Osteoblast (primary cell): ENCODE results near the gene RAB26. TPM values are rescaled to one million over a fixed set of nuclear protein-coding genes. Genes with fewer than 3 reads are reported as not detected.
A peak's percentile ranks its signal among the peaks of the same experiment; 100 is the strongest.
"Not testable (repeated sequence)": the region's sequence is repeated elsewhere in the genome, so short reads cannot be mapped to it uniquely, and the experiment has no call there.

Experiments used
- DNase-seq: peaks from one replicate; pipeline ENCODE4 v3.0.0; 2011; ENCODE audit warnings: low spot score, mixed read lengths; ENCODE audit not compliant: insufficient read length; ENCODE audit errors: missing footprints
- H2AFZ ChIP-seq: 2 replicates; pipeline ENCODE4 v1.6.0; 2011; ENCODE audit warnings: mild to moderate bottlenecking, low read length
- H3K27ac ChIP-seq: 2 replicates; pipeline ENCODE4 v1.5.1; 2011; ENCODE audit warnings: mild to moderate bottlenecking, low read depth, low read length, moderate library complexity
- H3K27me3 ChIP-seq: 2 replicates; pipeline ENCODE4 v1.6.0; 2012; ENCODE audit warnings: mild to moderate bottlenecking, control low read depth, inconsistent platforms, low read length, moderate library complexity; ENCODE audit not compliant: insufficient read depth
- H3K36me3 ChIP-seq: 2 replicates; pipeline ENCODE4 v1.5.1; 2011; ENCODE audit warnings: mild to moderate bottlenecking, low read length, control low read depth, moderate library complexity; ENCODE audit not compliant: insufficient read depth
- H3K4me1 ChIP-seq: 2 replicates; pipeline ENCODE4 v1.5.1; 2011; ENCODE audit warnings: mild to moderate bottlenecking, low read length, control low read depth, moderate library complexity; ENCODE audit not compliant: insufficient read depth
- H3K4me2 ChIP-seq: 2 replicates; pipeline ENCODE4 v1.6.0; 2011; ENCODE audit warnings: mild to moderate bottlenecking, low read length; ENCODE audit not compliant: insufficient read depth
- H3K4me3 ChIP-seq: fragments of 200-600 bp; sonication (generic); 3 replicates; pipeline ENCODE4 v1.5.1; 2012; ENCODE audit warnings: mild to moderate bottlenecking, low read length, inconsistent platforms; ENCODE audit not compliant: insufficient read depth
- H3K79me2 ChIP-seq: 2 replicates; pipeline ENCODE4 v1.6.0; 2012; ENCODE audit warnings: mild to moderate bottlenecking, low read length, control low read depth, inconsistent platforms; ENCODE audit not compliant: insufficient read depth
- H3K9me3 ChIP-seq: 2 replicates; pipeline ENCODE4 v1.5.1; 2011; ENCODE audit warnings: low read depth, low read length, control low read depth
- H4K20me1 ChIP-seq: 2 replicates; pipeline ENCODE4 v1.6.0; 2012; ENCODE audit warnings: mild to moderate bottlenecking, low read length, control low read depth; ENCODE audit not compliant: insufficient read depth
- total RNA-seq: library from RNA; depleted of rRNA; stranded (reverse); fragments of >200 nt; gene quantifications from 2 replicates; pipeline ENCODE4 v1.2.3, GENCODE V29; 2012
- TF ChIP-seq, protein P1 (sequence below): IDR thresholded peaks from 2 replicates; pipeline ENCODE4 v1.5.1; 2011; ENCODE audit warnings: mild to moderate bottlenecking, low read depth, low read length, moderate library complexity; ENCODE audit errors: extremely low read depth

RAB26 gene
- total RNA-seq, 1 donor = 0.36 TPM

DNA sequence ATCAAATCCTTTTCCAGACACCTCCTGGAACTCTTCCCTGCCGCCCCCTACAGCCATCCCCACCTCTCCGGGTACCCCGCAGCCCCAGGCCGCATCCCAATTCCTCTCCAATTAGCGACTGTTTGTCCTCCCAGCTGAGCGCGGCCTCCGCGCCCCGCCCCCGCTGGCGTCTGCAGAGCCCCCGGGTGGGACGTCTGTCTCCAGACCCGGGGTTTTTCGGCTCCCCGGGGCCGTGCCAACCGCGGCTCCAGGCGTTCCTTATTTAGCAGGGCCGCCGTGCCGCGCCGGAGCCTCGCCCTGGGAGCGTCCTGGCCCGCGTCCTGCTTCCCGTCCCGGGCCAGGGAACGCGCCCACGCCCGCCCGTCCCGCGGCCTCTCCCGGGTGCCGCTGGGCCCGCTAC lies 13.4 kb upstream of the RAB26 start:
- Histone ChIP-seq H3K79me2 (peaks cover 23% of the 10 kb centered on the region), H3K4me3 (peak overlapping the region; percentile 70)
- H2AFZ ChIP-seq, H4K20me1 ChIP-seq, H3K27ac ChIP-seq, H3K36me3 ChIP-seq, H3K4me2 ChIP-seq, H3K27me3 ChIP-seq, DNase-seq, H3K9me3 ChIP-seq, H3K4me1 ChIP-seq: not testable (repeated sequence)

- not testable (repeated sequence) for H3K4me1 ChIP-seq, H3K27ac ChIP-seq, H3K36me3 ChIP-seq, H3K27me3 ChIP-seq, H3K9me3 ChIP-seq, H4K20me1 ChIP-seq
- Histone ChIP-seq H3K4me3 (peak within 1 kb of the TSS; percentile 70), H2AFZ (peak within 1 kb of the TSS; percentile 62), H3K79me2 (peaks cover 14% of the 10 kb centered on the region), H3K4me2 (peak within 1 kb of the TSS; percentile 70)
- peak; percentile 92 for DNase-seq
These were observed 12.5 kb upstream of the RAB26 start, which contains the start of gene PKD1 for GRCh38 chr16:2135770-2136490. TSS of gene PKD1 (minus strand) at chr16:2135898. CDS start at chr16:2135689, 209 bp downstream.

GRCh38 chr16:2142942-2143877 lies 5.2 kb upstream of the RAB26 start:
- H3K36me3 ChIP-seq = no peaks in the 10 kb centered on the region

GRCh38 chr16:2143878-2144485 lies 4.4 kb upstream of the RAB26 start:
- TF ChIP-seq, protein P1, sequence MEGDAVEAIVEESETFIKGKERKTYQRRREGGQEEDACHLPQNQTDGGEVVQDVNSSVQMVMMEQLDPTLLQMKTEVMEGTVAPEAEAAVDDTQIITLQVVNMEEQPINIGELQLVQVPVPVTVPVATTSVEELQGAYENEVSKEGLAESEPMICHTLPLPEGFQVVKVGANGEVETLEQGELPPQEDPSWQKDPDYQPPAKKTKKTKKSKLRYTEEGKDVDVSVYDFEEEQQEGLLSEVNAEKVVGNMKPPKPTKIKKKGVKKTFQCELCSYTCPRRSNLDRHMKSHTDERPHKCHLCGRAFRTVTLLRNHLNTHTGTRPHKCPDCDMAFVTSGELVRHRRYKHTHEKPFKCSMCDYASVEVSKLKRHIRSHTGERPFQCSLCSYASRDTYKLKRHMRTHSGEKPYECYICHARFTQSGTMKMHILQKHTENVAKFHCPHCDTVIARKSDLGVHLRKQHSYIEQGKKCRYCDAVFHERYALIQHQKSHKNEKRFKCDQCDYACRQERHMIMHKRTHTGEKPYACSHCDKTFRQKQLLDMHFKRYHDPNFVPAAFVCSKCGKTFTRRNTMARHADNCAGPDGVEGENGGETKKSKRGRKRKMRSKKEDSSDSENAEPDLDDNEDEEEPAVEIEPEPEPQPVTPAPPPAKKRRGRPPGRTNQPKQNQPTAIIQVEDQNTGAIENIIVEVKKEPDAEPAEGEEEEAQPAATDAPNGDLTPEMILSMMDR = no peak
- H3K4me2 ChIP-seq = no peak overlapping the region
- H3K9me3 ChIP-seq = no peaks in the 10 kb centered on the region
- H3K27ac ChIP-seq = no peak overlapping the region
- no peaks in the 10 kb centered on the region for H3K27me3 ChIP-seq
- H3K4me3 ChIP-seq = no peak overlapping the region
- H3K36me3 ChIP-seq = no peaks in the 10 kb centered on the region
- no peak overlapping the region for H2AFZ ChIP-seq
- DNase-seq = peak; percentile 66
- peaks cover 3% of the 10 kb centered on the region for H3K4me1 ChIP-seq
- H4K20me1 ChIP-seq = peaks cover 25% of the 10 kb centered on the region
- H3K79me2 ChIP-seq = no peaks in the 10 kb centered on the region

More at GRCh38 chr16:2142942-2143877, 5.2 kb upstream of the RAB26 start:
- no peaks in the 10 kb centered on the region for H3K9me3 ChIP-seq
- no peaks in the 10 kb centered on the region for H3K4me1 ChIP-seq
- no peak overlapping the region for H3K4me2 ChIP-seq
- no peaks in the 10 kb centered on the region for H3K79me2 ChIP-seq
- no peak overlapping the region for H3K27ac ChIP-seq
- H3K27me3 ChIP-seq = no peaks in the 10 kb centered on the region
- peaks cover 21% of the 10 kb centered on the region for H4K20me1 ChIP-seq
- no peak overlapping the region for H2AFZ ChIP-seq
- H3K4me3 ChIP-seq = no peak overlapping the region
- peak; percentile 91 for DNase-seq
- TF ChIP-seq, protein P1 = no peak
